NB4 (cell line): ENCODE measurements around the gene RAE1.

Experiments
- POLR2A ChIP-seq: IDR thresholded peaks from 2 replicates; pipeline ENCODE4 v1.6.1; 2011; ENCODE audit warnings: mild to moderate bottlenecking; ENCODE audit not compliant: insufficient read length; ENCODE audit errors: extremely low read depth
- TF ChIP-seq, protein P1 (sequence below): IDR thresholded peaks from one replicate; pipeline ENCODE4 v1.5.1; 2012; ENCODE audit warnings: low read depth, low read length

DNA sequence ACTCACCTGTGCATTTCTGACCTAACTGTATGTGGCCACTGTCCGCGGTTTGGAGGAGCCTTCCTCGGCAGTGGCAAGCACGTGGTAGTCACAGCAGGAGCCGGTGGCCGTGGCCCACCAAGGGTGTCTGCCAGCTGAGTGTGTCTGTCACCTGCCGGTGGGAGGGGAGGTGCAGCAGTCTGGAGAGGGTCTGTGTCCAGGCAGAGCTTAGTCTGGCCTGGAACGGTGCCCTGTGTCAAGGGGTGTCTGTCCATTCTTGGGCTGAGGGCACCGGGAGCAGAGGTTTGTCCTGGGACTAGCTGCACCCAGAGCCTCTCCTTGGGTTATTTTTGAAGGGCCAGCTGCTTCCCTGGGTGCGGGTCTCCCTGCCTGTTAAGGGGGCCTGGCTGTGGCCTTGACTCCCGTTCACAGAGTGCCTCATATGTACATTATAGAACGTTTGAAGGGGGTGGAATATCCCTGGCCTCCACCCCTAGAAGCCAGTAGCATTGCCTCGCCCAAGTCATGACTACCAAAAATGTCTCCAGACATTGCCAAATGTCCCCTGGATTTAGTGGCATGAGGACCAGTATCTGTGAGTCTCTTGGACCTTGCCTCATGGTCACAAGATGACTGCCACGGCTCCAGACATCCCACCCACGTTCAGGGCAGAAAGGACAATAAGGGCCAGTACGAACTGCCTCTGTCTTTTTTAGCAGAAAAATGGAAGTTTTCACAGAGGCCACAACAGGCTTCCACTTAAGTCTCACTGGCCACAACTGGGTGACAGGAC is 45.3 kb downstream of the RAE1 start:
- TF ChIP-seq, protein P1, sequence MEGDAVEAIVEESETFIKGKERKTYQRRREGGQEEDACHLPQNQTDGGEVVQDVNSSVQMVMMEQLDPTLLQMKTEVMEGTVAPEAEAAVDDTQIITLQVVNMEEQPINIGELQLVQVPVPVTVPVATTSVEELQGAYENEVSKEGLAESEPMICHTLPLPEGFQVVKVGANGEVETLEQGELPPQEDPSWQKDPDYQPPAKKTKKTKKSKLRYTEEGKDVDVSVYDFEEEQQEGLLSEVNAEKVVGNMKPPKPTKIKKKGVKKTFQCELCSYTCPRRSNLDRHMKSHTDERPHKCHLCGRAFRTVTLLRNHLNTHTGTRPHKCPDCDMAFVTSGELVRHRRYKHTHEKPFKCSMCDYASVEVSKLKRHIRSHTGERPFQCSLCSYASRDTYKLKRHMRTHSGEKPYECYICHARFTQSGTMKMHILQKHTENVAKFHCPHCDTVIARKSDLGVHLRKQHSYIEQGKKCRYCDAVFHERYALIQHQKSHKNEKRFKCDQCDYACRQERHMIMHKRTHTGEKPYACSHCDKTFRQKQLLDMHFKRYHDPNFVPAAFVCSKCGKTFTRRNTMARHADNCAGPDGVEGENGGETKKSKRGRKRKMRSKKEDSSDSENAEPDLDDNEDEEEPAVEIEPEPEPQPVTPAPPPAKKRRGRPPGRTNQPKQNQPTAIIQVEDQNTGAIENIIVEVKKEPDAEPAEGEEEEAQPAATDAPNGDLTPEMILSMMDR = no peak
- no peak for TF ChIP-seq POLR2A
